Smooth muscle cell (in vitro differentiated cells): ENCODE measurements around the gene TCF7L2. TPM values are rescaled to one million over a fixed set of nuclear protein-coding genes. Genes with fewer than 3 reads are reported as not detected.
A peak's percentile ranks its signal among the peaks of the same experiment; 100 is the strongest.

Source experiments
- DNase-seq: peaks from one replicate; lab custom pipeline; 2025; ENCODE audit not compliant: unreplicated experiment; lab: John Stamatoyannopoulos, UW
- H2AFZ ChIP-seq: fragments of 200-600 bp; sonication (generic); 2 replicates; pipeline ENCODE4 v1.6.0; 2016; ENCODE audit warnings: antibody characterized with exemption, low read depth, mild to moderate bottlenecking
- H3F3A ChIP-seq: fragments of 200-600 bp; sonication (generic); 2 replicates; pipeline ENCODE4 v1.6.0; 2017; ENCODE audit warnings: antibody characterized with exemption, low read depth
- H3K27ac ChIP-seq: fragments of 200-600 bp; sonication (generic); 2 replicates; pipeline ENCODE4 v1.5.1; 2016; ENCODE audit warnings: low read depth, mild to moderate bottlenecking
- H3K27me3 ChIP-seq: fragments of 200-600 bp; sonication (generic); 2 replicates; pipeline ENCODE4 v1.6.1; 2016; ENCODE audit warnings: low read depth, mild to moderate bottlenecking
- H3K36me3 ChIP-seq: fragments of 200-600 bp; sonication (generic); 2 replicates; pipeline ENCODE4 v1.5.1; 2016; ENCODE audit warnings: low read depth
- H3K4me1 ChIP-seq: fragments of 200-600 bp; sonication (generic); 2 replicates; pipeline ENCODE4 v1.5.1; 2016; ENCODE audit warnings: low read depth
- H3K4me2 ChIP-seq: fragments of 200-600 bp; sonication (generic); 2 replicates; pipeline ENCODE4 v1.6.0; 2016; ENCODE audit warnings: mild to moderate bottlenecking
- H3K4me3 ChIP-seq: fragments of 200-600 bp; sonication (generic); 2 replicates; pipeline ENCODE4 v1.5.1; 2016; ENCODE audit warnings: mild to moderate bottlenecking
- H3K79me2 ChIP-seq: fragments of 200-600 bp; sonication (generic); 2 replicates; pipeline ENCODE4 v1.6.0; 2016; ENCODE audit warnings: low read depth, mild to moderate bottlenecking
- H3K9ac ChIP-seq: fragments of 200-600 bp; sonication (generic); 2 replicates; pipeline ENCODE4 v1.6.0; 2016; ENCODE audit warnings: low read depth
- H3K9me3 ChIP-seq: fragments of 200-600 bp; sonication (generic); replicated peaks from 2 replicates; pipeline ENCODE4 v1.5.1; 2016; ENCODE audit warnings: low read depth
- H4K20me1 ChIP-seq: fragments of 200-600 bp; sonication (generic); 2 replicates; pipeline ENCODE4 v1.6.0; 2016; ENCODE audit warnings: low read depth
- CTCF ChIP-seq: fragments of 200-600 bp; sonication (generic); IDR thresholded peaks from 2 replicates; pipeline ENCODE4 v1.5.1; 2017; ENCODE audit warnings: borderline replicate concordance, mild to moderate bottlenecking, antibody characterized with exemption; ENCODE audit not compliant: insufficient read depth, poor library complexity, severe bottlenecking
- WGBS: methylation state at CpG from one replicate; pipeline ENCODE4 v1.1.7; 2016; ENCODE audit warnings: low lambda C conversion rate; 5-methylcytosine and 5-hydroxymethylcytosine counted together
- polyA plus RNA-seq: library from polyadenylated mRNA; unstranded; fragments of >200 nt; fragmentation: Nextera tagmentation; extraction: Ambion mirVana; gene quantifications from 2 replicates; pipeline ENCODE4 v1.2.1, GENCODE V29; 2016
- total RNA-seq: library from RNA; depleted of rRNA; stranded (reverse); fragments of >200 nt; gene quantifications from 2 replicates; pipeline ENCODE4 v1.2.3, GENCODE V29; 2014

TCF7L2 gene
- total and polyA plus RNA-seq, 2 experiments from 2014 or later: 14.6 to 17.7 TPM

GRCh38 chr10:113020838-113021237 lies 70.8 kb downstream of the TCF7L2 start:
- no peak for DNase-seq
- Histone ChIP-seq H3K27me3 (no peaks in the 10 kb centered on the region), H3K9me3 (no peaks in the 10 kb centered on the region), H4K20me1 (peaks cover 100% of the 10 kb centered on the region), H3K36me3 (no peaks in the 10 kb centered on the region), H3K27ac (no peak overlapping the region), H3K9ac (no peak overlapping the region), H3K79me2 (peaks cover 100% of the 10 kb centered on the region), H3K4me2 (no peak overlapping the region), H2AFZ (no peak overlapping the region), H3K4me1 (peaks cover 39% of the 10 kb centered on the region), H3K4me3 (no peak overlapping the region), H3F3A (peaks cover 9% of the 10 kb centered on the region)
- 91% methylated on average over 7 of the region's 7 CpGs for WGBS
- no peak for TF ChIP-seq CTCF

- H4K20me1 ChIP-seq: peaks cover 100% of the 10 kb centered on the region
- WGBS: 83% methylated on average over 9 of the region's 9 CpGs
- no peak for TF ChIP-seq CTCF
- no peak overlapping the region for H3K27ac ChIP-seq
- H3K79me2 ChIP-seq: peaks cover 96% of the 10 kb centered on the region
- peak overlapping the region; percentile 38 for H3K4me2 ChIP-seq
- no peak overlapping the region for H3K4me3 ChIP-seq
- H3K4me1 ChIP-seq: peaks cover 45% of the 10 kb centered on the region
- no peak for DNase-seq
- no peak overlapping the region for H2AFZ ChIP-seq
- H3K36me3 ChIP-seq: no peaks in the 10 kb centered on the region
- H3K9ac ChIP-seq: no peak overlapping the region
- peaks cover 9% of the 10 kb centered on the region for H3F3A ChIP-seq
- H3K27me3 ChIP-seq: no peaks in the 10 kb centered on the region
- no peaks in the 10 kb centered on the region for H3K9me3 ChIP-seq
Observed at GRCh38 chr10:113021268-113022040, 71.4 kb downstream of the TCF7L2 start.

DNA sequence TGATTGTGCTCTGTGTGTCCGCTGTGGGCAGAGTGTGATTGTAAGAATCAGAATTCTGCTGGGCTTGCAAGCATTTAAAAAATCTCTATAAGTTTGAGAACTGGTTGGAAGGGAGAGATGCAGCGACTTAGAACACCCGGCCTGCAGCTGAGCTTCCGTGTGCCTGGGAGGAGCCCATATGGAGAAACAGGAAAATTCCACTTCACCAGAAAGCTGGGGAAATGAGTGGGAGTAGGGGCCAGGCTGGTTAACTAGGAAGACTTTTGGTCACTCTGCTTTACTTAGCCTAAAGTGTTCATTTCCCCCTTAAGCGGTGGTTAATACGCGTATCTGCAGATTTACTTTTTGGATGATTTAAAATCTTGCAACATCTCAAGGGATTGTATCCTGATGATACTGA lies 72.2 kb downstream of the TCF7L2 start:
- peaks cover 100% of the 10 kb centered on the region for H4K20me1 ChIP-seq
- H3K79me2 ChIP-seq: peaks cover 93% of the 10 kb centered on the region
- H3K9ac ChIP-seq: no peak overlapping the region
- H3K4me2 ChIP-seq: peak overlapping the region; percentile 38
- no peaks in the 10 kb centered on the region for H3K9me3 ChIP-seq
- 46% methylated on average over 7 of the region's 7 CpGs for WGBS
- no peak for TF ChIP-seq CTCF
- no peak overlapping the region for H2AFZ ChIP-seq
- no peaks in the 10 kb centered on the region for H3K27me3 ChIP-seq
- H3K36me3 ChIP-seq: no peaks in the 10 kb centered on the region
- H3K27ac ChIP-seq: no peak overlapping the region
- H3F3A ChIP-seq: peaks cover 13% of the 10 kb centered on the region
- no peak for DNase-seq
- peaks cover 53% of the 10 kb centered on the region for H3K4me1 ChIP-seq
- no peak overlapping the region for H3K4me3 ChIP-seq

GRCh38 chr10:113023017-113023416 lies 73.0 kb downstream of the TCF7L2 start:
- no peak overlapping the region for H3K27ac ChIP-seq
- H3K9ac ChIP-seq: no peak overlapping the region
- H3K27me3 ChIP-seq: no peaks in the 10 kb centered on the region
- H4K20me1 ChIP-seq: peaks cover 100% of the 10 kb centered on the region
- H3K9me3 ChIP-seq: no peaks in the 10 kb centered on the region
- no peak for TF ChIP-seq CTCF
- H2AFZ ChIP-seq: no peak overlapping the region
- H3K4me1 ChIP-seq: peaks cover 61% of the 10 kb centered on the region
- peaks cover 20% of the 10 kb centered on the region for H3F3A ChIP-seq
- WGBS: 97% methylated on average over 6 of the region's 6 CpGs
- H3K36me3 ChIP-seq: no peaks in the 10 kb centered on the region
- no peak overlapping the region for H3K4me3 ChIP-seq
- DNase-seq: no peak
- peaks cover 88% of the 10 kb centered on the region for H3K79me2 ChIP-seq
- no peak overlapping the region for H3K4me2 ChIP-seq
